ENCODE results near the gene SH3BGRL3. TPM values are rescaled to one million over a fixed set of nuclear protein-coding genes. Genes with fewer than 3 reads are reported as not detected.

SH3BGRL3 gene
- total RNA-seq, 2 donors from 2014 or later = 79.2 to 137 TPM

DNA sequence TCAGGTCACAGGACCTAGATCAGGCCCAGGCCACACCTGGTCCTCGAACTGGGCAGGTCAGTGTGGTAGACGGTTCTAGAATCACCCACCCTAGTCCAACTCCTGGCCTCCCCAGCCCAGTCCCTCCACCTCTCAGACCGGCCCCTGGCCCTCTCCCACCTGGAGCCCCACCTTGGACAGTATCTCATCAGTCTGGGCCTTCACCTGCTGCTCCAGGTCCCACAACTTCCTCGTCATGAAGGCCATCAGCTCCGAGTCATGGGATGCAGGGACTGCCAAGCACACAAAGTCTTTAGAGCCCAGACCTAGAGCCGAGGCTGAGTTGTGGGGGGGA is 17.9 kb downstream of the SH3BGRL3 start:
- DNase-seq (ENCODE audit: low spot score) (no peak), ATAC-seq (ENCODE audit: insufficient number of reproducible peaks, low FRiP score, low read depth) (no peak)
- no peak overlapping the region for H3K27ac ChIP-seq
- H3K27me3 ChIP-seq (replicated peaks; ENCODE audit: insufficient read depth) = no peaks in the 10 kb centered on the region
- H3K4me1 ChIP-seq (ENCODE audit: control insufficient read depth in 1 of 2, low read depth in 2 of 2) = no peaks in the 10 kb centered on the region
- peaks cover 2% of the 10 kb centered on the region for H3K36me3 ChIP-seq
- TF ChIP-seq, protein P1, sequence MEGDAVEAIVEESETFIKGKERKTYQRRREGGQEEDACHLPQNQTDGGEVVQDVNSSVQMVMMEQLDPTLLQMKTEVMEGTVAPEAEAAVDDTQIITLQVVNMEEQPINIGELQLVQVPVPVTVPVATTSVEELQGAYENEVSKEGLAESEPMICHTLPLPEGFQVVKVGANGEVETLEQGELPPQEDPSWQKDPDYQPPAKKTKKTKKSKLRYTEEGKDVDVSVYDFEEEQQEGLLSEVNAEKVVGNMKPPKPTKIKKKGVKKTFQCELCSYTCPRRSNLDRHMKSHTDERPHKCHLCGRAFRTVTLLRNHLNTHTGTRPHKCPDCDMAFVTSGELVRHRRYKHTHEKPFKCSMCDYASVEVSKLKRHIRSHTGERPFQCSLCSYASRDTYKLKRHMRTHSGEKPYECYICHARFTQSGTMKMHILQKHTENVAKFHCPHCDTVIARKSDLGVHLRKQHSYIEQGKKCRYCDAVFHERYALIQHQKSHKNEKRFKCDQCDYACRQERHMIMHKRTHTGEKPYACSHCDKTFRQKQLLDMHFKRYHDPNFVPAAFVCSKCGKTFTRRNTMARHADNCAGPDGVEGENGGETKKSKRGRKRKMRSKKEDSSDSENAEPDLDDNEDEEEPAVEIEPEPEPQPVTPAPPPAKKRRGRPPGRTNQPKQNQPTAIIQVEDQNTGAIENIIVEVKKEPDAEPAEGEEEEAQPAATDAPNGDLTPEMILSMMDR (IDR thresholded peaks at IDR 0.05) = no peak
- H3K4me3 ChIP-seq = no peak overlapping the region
- H3K9me3 ChIP-seq = no peaks in the 10 kb centered on the region

DNA sequence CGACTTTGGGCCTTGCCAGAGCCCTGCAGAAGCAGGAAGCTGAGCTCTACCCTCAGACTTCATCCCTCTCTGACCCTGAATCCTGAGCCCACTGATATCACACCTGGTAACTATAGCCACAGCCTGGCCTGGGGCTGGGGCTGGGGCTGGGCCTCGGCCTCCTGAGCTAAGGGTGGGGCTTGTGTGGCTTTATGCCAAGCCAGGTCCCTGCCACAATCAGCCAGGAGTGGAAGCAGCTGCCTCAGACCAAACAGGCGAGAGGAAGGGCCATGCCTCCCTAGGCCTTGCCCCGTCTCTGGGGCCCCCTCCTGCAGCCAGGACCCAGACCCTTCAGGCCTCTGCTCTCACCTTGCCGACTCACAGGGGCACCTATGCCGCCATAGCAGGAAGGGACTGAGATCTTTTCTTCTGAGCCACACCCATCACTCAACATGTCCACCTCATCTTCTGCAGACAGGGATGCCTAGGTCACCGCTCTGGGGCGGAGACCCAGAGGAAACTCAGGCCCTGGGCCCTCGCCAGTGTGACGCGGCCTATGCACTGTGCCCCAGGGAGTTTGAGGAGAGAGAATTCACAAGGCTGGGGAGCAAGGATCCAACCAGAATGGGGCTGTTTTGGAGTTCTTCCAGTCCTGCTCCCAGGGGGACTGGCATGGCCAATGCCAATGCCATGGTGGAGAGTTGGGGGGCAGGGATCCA is 20.8 kb downstream of the SH3BGRL3 start:
- TF ChIP-seq, protein P1 (IDR thresholded peaks at IDR 0.05) = no peak
- Histone ChIP-seq H3K9me3 (no peaks in the 10 kb centered on the region), H3K4me1 (ENCODE audit: control insufficient read depth in 1 of 2, low read depth in 2 of 2) (peaks cover 2% of the 10 kb centered on the region in 2 donors), H3K27me3 (replicated peaks; ENCODE audit: insufficient read depth) (no peaks in the 10 kb centered on the region), H3K4me3 (no peak overlapping the region), H3K36me3 (peaks cover 2% of the 10 kb centered on the region), H3K27ac (no peak overlapping the region)
- ATAC-seq (ENCODE audit: insufficient number of reproducible peaks, low FRiP score, low read depth) = no peak
- no peak for DNase-seq (ENCODE audit: low spot score)

DNA sequence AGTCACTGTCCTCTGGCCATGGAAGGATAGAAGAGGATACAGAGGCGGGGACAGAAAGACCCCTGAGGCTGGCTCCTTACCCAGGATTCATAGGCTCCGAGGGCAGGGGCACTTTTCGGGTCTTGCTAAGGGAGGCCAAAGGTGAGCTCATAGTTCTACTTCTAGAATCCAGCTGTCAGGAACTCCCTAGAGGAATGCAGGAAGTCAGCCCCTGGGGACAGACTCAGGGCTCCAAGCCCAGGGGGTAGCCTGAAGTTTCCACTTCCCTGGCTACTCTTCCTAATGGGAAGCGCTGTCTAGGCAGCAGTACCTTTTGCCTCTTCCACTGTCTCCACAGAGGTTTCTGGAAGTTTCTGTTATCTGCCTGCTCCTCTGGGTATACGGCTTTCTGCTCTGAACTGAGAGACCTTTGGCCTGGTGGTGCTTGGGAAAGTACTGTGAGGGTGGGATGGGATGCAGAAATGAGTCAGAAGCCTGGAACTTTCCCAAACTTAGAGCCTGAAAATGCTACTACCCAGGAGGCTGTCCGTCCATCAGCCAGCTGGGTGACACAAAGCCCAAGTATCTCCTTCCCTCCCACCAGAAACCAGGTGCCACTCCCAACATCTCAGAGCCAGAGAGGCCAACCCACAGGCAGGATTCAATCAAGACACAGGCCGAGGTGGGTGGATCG is 23.0 kb downstream of the SH3BGRL3 start:
- peaks cover 2% of the 10 kb centered on the region for H3K36me3 ChIP-seq
- H3K4me3 ChIP-seq = no peak overlapping the region
- no peaks in the 10 kb centered on the region for H3K27me3 ChIP-seq (replicated peaks; ENCODE audit: insufficient read depth)
- peaks cover 7 to 12% of the 10 kb centered on the region in 2 donors for H3K4me1 ChIP-seq (ENCODE audit: control insufficient read depth in 1 of 2, low read depth in 2 of 2)
- ATAC-seq (ENCODE audit: insufficient number of reproducible peaks, low FRiP score, low read depth) = no peak
- TF ChIP-seq, protein P1 (IDR thresholded peaks at IDR 0.05) = no peak
- H3K9me3 ChIP-seq = no peaks in the 10 kb centered on the region
- H3K27ac ChIP-seq = no peak overlapping the region
- DNase-seq (ENCODE audit: low spot score) = no peak

DNA sequence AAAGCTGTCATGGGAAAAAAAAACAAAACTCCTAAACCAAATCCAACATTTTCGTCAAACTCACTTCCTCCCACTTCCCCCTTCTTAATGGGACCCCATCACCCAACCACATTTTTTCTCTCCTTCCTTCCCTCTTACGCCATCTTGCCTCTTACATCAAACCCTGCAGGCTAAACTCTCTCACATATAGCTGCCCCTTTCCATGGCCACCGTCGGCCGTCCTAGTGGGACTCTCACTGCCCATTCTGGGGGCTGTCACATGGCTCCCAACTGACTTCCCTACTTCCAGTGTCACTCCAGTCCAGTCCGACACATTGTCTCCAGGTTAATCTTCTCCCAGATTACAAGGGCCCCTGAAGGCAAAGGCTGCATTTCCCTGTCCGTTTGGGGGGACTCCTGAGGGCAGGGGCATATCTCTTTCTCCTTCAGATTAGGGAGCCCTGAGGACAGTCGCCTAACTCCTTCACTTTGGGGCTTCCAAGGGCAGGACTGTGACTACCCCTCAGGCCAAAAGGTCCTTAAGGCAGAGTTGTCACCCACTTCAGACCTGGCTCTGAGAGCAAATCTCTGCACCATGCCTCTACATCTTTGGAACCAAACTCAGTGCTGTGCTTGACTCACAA is 25.9 kb downstream of the SH3BGRL3 start:
- no peak for ATAC-seq (ENCODE audit: insufficient number of reproducible peaks, low FRiP score, low read depth)

More for the DNA sequence above, 25.9 kb downstream of the SH3BGRL3 start:
- H3K27ac ChIP-seq = peak overlapping the region; percentile 34 to 45
- no peaks in the 10 kb centered on the region for H3K27me3 ChIP-seq (replicated peaks; ENCODE audit: insufficient read depth)
- no peak for DNase-seq (ENCODE audit: low spot score)
- peaks cover 7 to 12% of the 10 kb centered on the region in 2 donors for H3K4me1 ChIP-seq (ENCODE audit: control insufficient read depth in 1 of 2, low read depth in 2 of 2)
- no peaks in the 10 kb centered on the region for H3K9me3 ChIP-seq
- TF ChIP-seq, protein P1 (IDR thresholded peaks at IDR 0.05) = no peak
- H3K4me3 ChIP-seq = peak overlapping the region; percentile 80
- H3K36me3 ChIP-seq = peaks cover 2% of the 10 kb centered on the region

All from thoracic aorta (tissue), 2 donors.